Effector memory CD8-positive, alpha-beta T cell (primary cell): ENCODE results near the gene FGF12.
"Not testable (repeated sequence)": the region's sequence is repeated elsewhere in the genome, so short reads cannot be mapped to it uniquely, and the experiment has no call there.

ENCODE experiments used
- ATAC-seq: fragments of 150-1000 bp; cut with Tn5 transposase; replicated peaks from 2 replicates; pipeline ENCODE4 v1.10.0; 2021; ENCODE audit warnings: mild to moderate bottlenecking, moderate library complexity
- DNase-seq, 3 experiments: peaks; one replicate each; pipeline ENCODE4 v3.0.0; 2021
- H3K27ac Mint-ChIP-seq, 2 donors: one replicate each; pipeline ENCODE4 v1.8.0; 2022; ENCODE audit warnings: mild to moderate bottlenecking in 2 of 2, mixed read lengths in 2 of 2, moderate library complexity in 2 of 2
- H3K27me3 Mint-ChIP-seq, 2 donors: one replicate each; pipeline ENCODE4 v1.8.0; 2022; ENCODE audit warnings: mixed read lengths in 2 of 2
- H3K36me3 Mint-ChIP-seq: one replicate; pipeline ENCODE4 v1.8.0; 2022; ENCODE audit warnings: mild to moderate bottlenecking, moderate library complexity, mixed read lengths; ENCODE audit not compliant: insufficient read depth
- H3K4me1 Mint-ChIP-seq, 2 donors: one replicate each; pipeline ENCODE4 v1.8.0; 2022; ENCODE audit warnings: low read depth in 2 of 2, mixed read lengths in 2 of 2
- H3K4me3 Mint-ChIP-seq, 2 donors: one replicate each; pipeline ENCODE4 v1.8.0; 2022; ENCODE audit warnings: mild to moderate bottlenecking in 2 of 2, mixed read lengths in 2 of 2, moderate library complexity in 2 of 2
- H3K9me3 Mint-ChIP-seq, 2 donors: one replicate each; pipeline ENCODE4 v1.8.0; 2022; ENCODE audit warnings: mixed read lengths in 2 of 2
- total RNA-seq, 9 experiments: gene quantifications; one replicate each; lab custom pipeline; 2026; lab: John Stamatoyannopoulos, UW

Gene FGF12
- 0 to 0.48 (median 0) reads per million in 9 experiments for total RNA-seq

- no peak for ATAC-seq
- no peaks in the 10 kb centered on the region for H3K4me1 Mint-ChIP-seq
- peaks cover 0 to 4% of the 10 kb centered on the region in 2 donors for H3K9me3 Mint-ChIP-seq
- H3K36me3 Mint-ChIP-seq, result no peaks in the 10 kb centered on the region
- H3K27ac Mint-ChIP-seq, result no peak within 1 kb of the TSS
- H3K4me3 Mint-ChIP-seq, result no peak within 1 kb of the TSS
- DNase-seq, result no peak
- peaks cover 0 to 9% of the 10 kb centered on the region in 2 donors for H3K27me3 Mint-ChIP-seq
These were observed at the start of gene FGF12 for GRCh38 chr3:192727032-192727847. Gene FGF12, minus strand, starts transcription at chr3:192727541.

GRCh38 chr3:192774341-192774740 is 47.0 kb upstream of the FGF12 start:
- not testable (repeated sequence) for H3K27me3 Mint-ChIP-seq, ATAC-seq, DNase-seq

GRCh38 chr3:192772240-192772894 is 45.0 kb upstream of the FGF12 start:
- DNase-seq (no peak), ATAC-seq (no peak)
- H3K4me3 Mint-ChIP-seq, result no peak overlapping the region
- no peaks in the 10 kb centered on the region for H3K4me1 Mint-ChIP-seq
- H3K27ac Mint-ChIP-seq, result no peak overlapping the region
- H3K9me3 Mint-ChIP-seq, result peaks cover 19 to 20% of the 10 kb centered on the region in 2 donors
- no peaks in the 10 kb centered on the region for H3K36me3 Mint-ChIP-seq
- H3K27me3 Mint-ChIP-seq, result no peaks in the 10 kb centered on the region

More at GRCh38 chr3:192774341-192774740, 47.0 kb upstream of the FGF12 start:
- peaks cover 19 to 20% of the 10 kb centered on the region in 2 donors for H3K9me3 Mint-ChIP-seq
- H3K27ac Mint-ChIP-seq, H3K4me3 Mint-ChIP-seq, H3K36me3 Mint-ChIP-seq, H3K4me1 Mint-ChIP-seq: not testable (repeated sequence)

DNA sequence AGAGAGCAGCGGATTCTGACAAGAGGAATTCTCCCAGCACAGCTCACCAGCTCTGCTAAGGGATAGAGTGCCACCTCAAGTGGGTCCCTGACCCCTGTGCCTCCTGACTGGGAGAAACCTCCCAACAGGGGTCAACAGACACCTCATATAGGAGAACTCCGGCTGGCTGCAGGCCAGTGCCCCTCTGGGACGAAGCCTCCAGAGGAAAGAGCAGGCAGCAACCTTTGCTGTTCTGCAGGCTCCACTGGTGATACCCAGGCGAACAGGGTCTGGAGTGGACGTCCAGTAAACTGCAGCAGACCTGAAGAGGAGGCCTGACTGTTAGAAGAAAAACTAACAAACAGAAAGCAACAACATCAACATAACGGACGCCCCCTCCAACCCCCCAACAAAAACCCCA is 31.3 kb upstream of the FGF12 start:
- Mint-ChIP-seq H3K4me3 (no peak overlapping the region), H3K27ac (no peak overlapping the region), H3K27me3 (no peaks in the 10 kb centered on the region), H3K9me3 (peaks cover 7 to 10% of the 10 kb centered on the region in 2 donors), H3K36me3 (no peaks in the 10 kb centered on the region), H3K4me1 (no peaks in the 10 kb centered on the region)
- ATAC-seq (no peak), DNase-seq (no peak)

DNA sequence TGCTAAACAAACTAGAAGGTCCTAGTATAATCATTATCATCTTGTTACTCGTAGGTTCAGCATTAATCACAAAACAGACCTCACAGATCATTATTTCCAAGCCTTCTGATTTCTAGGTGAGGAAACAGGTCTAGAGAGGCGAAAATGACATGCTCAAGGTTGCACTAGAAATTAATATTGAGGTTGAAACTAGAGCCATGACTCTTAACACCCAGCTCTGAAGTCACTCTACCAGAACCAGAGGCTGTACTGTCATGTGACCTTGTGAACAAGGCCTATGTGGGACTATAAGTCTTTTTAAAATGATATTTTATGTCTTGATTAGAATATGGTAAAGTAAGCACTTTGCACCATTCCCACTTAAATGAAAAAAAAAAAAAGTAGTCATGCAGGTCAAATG is 23.8 kb upstream of the FGF12 start:
- no peak overlapping the region for H3K4me3 Mint-ChIP-seq
- ATAC-seq, result no peak
- H3K36me3 Mint-ChIP-seq, result no peaks in the 10 kb centered on the region
- no peak overlapping the region for H3K27ac Mint-ChIP-seq
- peaks cover 10 to 11% of the 10 kb centered on the region in 2 donors for H3K9me3 Mint-ChIP-seq
- H3K27me3 Mint-ChIP-seq, result peaks cover 0 to 7% of the 10 kb centered on the region in 2 donors
- no peaks in the 10 kb centered on the region for H3K4me1 Mint-ChIP-seq
- DNase-seq, result no peak

- Mint-ChIP-seq H3K9me3 (peaks cover 6 to 13% of the 10 kb centered on the region in 2 donors), H3K36me3 (no peaks in the 10 kb centered on the region), H3K4me3 (no peak overlapping the region), H3K27ac (no peak overlapping the region), H3K27me3 (peaks cover 0 to 7% of the 10 kb centered on the region in 2 donors), H3K4me1 (no peaks in the 10 kb centered on the region)
- ATAC-seq (no peak), DNase-seq (no peak)
These were observed 22.9 kb upstream of the FGF12 start for GRCh38 chr3:192750201-192750600.

GRCh38 chr3:192747746-192748145 is 20.4 kb upstream of the FGF12 start:
- no peak overlapping the region for H3K27ac Mint-ChIP-seq
- no peaks in the 10 kb centered on the region for H3K36me3 Mint-ChIP-seq
- no peak overlapping the region for H3K4me3 Mint-ChIP-seq
- H3K4me1 Mint-ChIP-seq, result no peaks in the 10 kb centered on the region
- DNase-seq, result no peak
- ATAC-seq, result no peak
- H3K27me3 Mint-ChIP-seq, result peaks cover 0 to 7% of the 10 kb centered on the region in 2 donors
- peaks cover 4 to 13% of the 10 kb centered on the region in 2 donors for H3K9me3 Mint-ChIP-seq

DNA sequence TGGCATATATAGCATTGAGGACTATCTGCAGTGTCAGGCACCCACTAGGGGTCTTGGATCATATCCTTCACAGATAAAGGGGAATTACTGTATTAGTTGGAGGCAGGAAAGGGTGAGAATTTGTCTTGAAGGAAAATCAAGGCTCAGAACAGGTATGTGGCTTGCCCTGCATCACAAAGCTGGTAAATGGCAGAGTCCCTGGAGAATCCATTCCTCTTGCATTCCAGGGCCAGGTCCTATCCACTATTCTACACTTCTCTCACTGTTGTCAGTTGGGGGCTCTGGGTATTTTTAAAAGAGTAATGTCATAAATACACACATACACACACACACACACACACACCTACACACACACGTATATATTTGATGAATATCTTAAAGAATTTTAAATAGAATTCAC is 19.8 kb upstream of the FGF12 start:
- Mint-ChIP-seq H3K27me3 (peaks cover 0 to 7% of the 10 kb centered on the region in 2 donors), H3K27ac (no peak overlapping the region), H3K36me3 (no peaks in the 10 kb centered on the region), H3K9me3 (peaks cover 4 to 13% of the 10 kb centered on the region in 2 donors), H3K4me3 (no peak overlapping the region), H3K4me1 (no peaks in the 10 kb centered on the region)
- ATAC-seq, result no peak
- DNase-seq, result no peak

DNA sequence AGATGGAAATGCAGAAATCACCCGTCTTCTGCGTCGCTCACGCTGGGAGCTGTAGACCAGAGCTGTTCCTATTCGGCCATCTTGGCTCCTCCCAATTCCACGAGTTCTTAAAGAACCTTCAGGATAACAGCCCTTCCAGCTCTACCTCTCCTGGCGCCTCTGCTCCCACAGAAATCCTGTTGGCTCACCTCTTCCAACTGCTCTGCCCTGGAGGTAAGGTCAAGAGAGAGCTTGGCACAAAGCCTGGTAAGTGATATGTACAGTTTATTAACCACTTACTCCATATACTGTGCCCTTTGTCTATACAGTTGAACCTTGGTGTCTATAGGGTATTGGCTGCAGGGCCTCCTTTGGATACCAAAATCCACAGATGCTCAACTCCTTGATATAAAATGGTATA is 17.8 kb upstream of the FGF12 start:
- H3K4me3 Mint-ChIP-seq, result no peak overlapping the region
- peaks cover 0 to 7% of the 10 kb centered on the region in 2 donors for H3K27me3 Mint-ChIP-seq
- DNase-seq, result no peak
- no peaks in the 10 kb centered on the region for H3K36me3 Mint-ChIP-seq
- peaks cover 4 to 13% of the 10 kb centered on the region in 2 donors for H3K9me3 Mint-ChIP-seq
- no peak for ATAC-seq
- no peaks in the 10 kb centered on the region for H3K4me1 Mint-ChIP-seq
- no peak overlapping the region for H3K27ac Mint-ChIP-seq

GRCh38 chr3:192744604-192745003 is 17.3 kb upstream of the FGF12 start:
- not testable (repeated sequence) for H3K4me3 Mint-ChIP-seq, H3K4me1 Mint-ChIP-seq, H3K27me3 Mint-ChIP-seq, H3K27ac Mint-ChIP-seq, ATAC-seq, H3K36me3 Mint-ChIP-seq, DNase-seq
- H3K9me3 Mint-ChIP-seq, result peaks cover 4 to 13% of the 10 kb centered on the region in 2 donors

- Mint-ChIP-seq H3K36me3 (no peaks in the 10 kb centered on the region), H3K27ac (no peak overlapping the region), H3K4me1 (no peaks in the 10 kb centered on the region), H3K27me3 (no peaks in the 10 kb centered on the region), H3K9me3 (peaks cover 0 to 3% of the 10 kb centered on the region in 2 donors), H3K4me3 (no peak overlapping the region)
- DNase-seq (no peak), ATAC-seq (no peak)
These were observed 10.2 kb upstream of the FGF12 start for GRCh38 chr3:192737506-192737905.

- H3K9me3 Mint-ChIP-seq, result peaks cover 0 to 3% of the 10 kb centered on the region in 2 donors
- H3K4me3 Mint-ChIP-seq, result no peak overlapping the region
- no peak for ATAC-seq
- no peak for DNase-seq
- H3K27ac Mint-ChIP-seq, result no peak overlapping the region
- H3K27me3 Mint-ChIP-seq, result peaks cover 0 to 9% of the 10 kb centered on the region in 2 donors
- no peaks in the 10 kb centered on the region for H3K36me3 Mint-ChIP-seq
- H3K4me1 Mint-ChIP-seq, result no peaks in the 10 kb centered on the region
These were observed 3.9 kb upstream of the FGF12 start for GRCh38 chr3:192731233-192731632.

DNA sequence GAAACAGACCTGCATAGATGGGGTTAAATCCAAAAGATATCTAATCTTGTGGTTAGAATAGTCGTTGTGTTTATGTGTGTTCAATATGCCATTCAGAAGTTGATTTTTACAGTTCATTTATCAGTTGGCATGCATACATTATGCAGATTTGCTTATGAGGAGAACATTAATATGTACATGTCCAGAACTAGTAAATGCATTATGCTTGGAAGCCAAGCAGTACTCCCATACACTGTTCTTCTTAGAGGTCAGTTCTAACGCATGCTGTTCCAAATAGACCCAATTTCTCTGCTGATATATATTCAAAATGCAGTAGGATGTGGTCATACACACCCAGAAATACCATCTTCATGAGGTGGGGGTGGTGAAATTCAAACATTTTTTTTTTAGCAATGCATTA is 956 bp downstream of the FGF12 start:
- H3K27ac Mint-ChIP-seq, result no peak overlapping the region
- H3K4me1 Mint-ChIP-seq, result no peaks in the 10 kb centered on the region
- no peaks in the 10 kb centered on the region for H3K36me3 Mint-ChIP-seq
- DNase-seq (no peak), ATAC-seq (no peak)
- peaks cover 0 to 4% of the 10 kb centered on the region in 2 donors for H3K9me3 Mint-ChIP-seq
- H3K4me3 Mint-ChIP-seq, result no peak overlapping the region
- H3K27me3 Mint-ChIP-seq, result peaks cover 0 to 9% of the 10 kb centered on the region in 2 donors

DNA sequence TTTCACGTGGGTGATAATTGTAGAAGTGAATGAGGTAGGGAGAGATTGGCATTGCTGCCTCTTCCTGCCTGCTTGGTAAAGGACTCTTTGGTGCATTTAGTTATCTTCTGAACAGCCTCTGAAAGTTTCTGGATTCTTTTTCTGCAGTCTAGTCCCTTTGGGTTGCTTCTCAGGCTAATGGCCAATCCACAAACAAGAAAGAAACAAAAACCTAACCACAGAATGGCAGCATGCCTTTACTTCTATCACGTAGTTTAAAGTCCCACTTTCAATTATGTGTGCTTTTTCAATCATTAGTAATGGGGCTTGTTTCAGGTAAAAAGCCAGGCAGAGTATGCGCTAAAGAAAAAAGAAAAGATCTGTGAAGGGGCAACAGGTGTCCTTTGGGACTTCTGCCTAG is 7.4 kb downstream of the FGF12 start:
- H3K4me1 Mint-ChIP-seq, result no peaks in the 10 kb centered on the region
- no peak overlapping the region for H3K27ac Mint-ChIP-seq
- DNase-seq, result no peak
- ATAC-seq, result no peak
- peaks cover 0 to 1% of the 10 kb centered on the region in 2 donors for H3K9me3 Mint-ChIP-seq
- peaks cover 0 to 8% of the 10 kb centered on the region in 2 donors for H3K27me3 Mint-ChIP-seq
- H3K36me3 Mint-ChIP-seq, result no peaks in the 10 kb centered on the region
- H3K4me3 Mint-ChIP-seq, result no peak overlapping the region
